GM12892 (cell line): Measurements from ENCODE around the gene HES2.

Source experiments
- DNase-seq: peaks from one replicate; pipeline ENCODE4 v3.0.0; 2011; ENCODE audit not compliant: insufficient read length
- FAIRE-seq: peaks from 2 replicates; lab custom pipeline; 2011; peaks lifted over from hg19 to GRCh38; lab: Jason Lieb, UNC
- POLR2A ChIP-seq: IDR thresholded peaks from 2 replicates; pipeline ENCODE4 v1.6.1; 2011; ENCODE audit warnings: low read depth, low read length, control low read depth
- POLR2AphosphoS5 ChIP-seq: IDR thresholded peaks from 2 replicates; pipeline ENCODE4 v1.6.1; 2011; ENCODE audit warnings: low read depth, low read length, control low read depth
- TAF1 ChIP-seq: IDR thresholded peaks from 2 replicates; pipeline ENCODE4 v1.6.1; 2011; ENCODE audit warnings: low read depth, mild to moderate bottlenecking, control low read depth, low read length, borderline replicate concordance

Gene HES2

GRCh38 chr1:6417961-6418667 lies 1.6 kb downstream of the HES2 start:
- DNase-seq (no peak), FAIRE-seq (no peak)

GRCh38 chr1:6416906-6417305 lies 2.8 kb downstream of the HES2 start:
- no peak for TF ChIP-seq POLR2AphosphoS5
- no peak for TF ChIP-seq TAF1
- TF ChIP-seq POLR2A = no peak
- DNase-seq (no peak), FAIRE-seq (no peak)

More at GRCh38 chr1:6417961-6418667, 1.6 kb downstream of the HES2 start:
- TF ChIP-seq TAF1 (no peak), POLR2A (no peak), POLR2AphosphoS5 (no peak)

GRCh38 chr1:6416295-6416656 lies 3.4 kb downstream of the HES2 start:
- FAIRE-seq = no peak

GRCh38 chr1:6414881-6415626 lies 4.7 kb downstream of the HES2 start:
- TF ChIP-seq TAF1 (no peak), POLR2A (no peak), POLR2AphosphoS5 (no peak)
- FAIRE-seq = no peak

More at GRCh38 chr1:6416295-6416656, 3.4 kb downstream of the HES2 start:
- TF ChIP-seq POLR2A = no peak
- TF ChIP-seq POLR2AphosphoS5 = no peak
- no peak for TF ChIP-seq TAF1
- no peak for DNase-seq

GRCh38 chr1:6414443-6414844 lies 5.3 kb downstream of the HES2 start:
- no peak for TF ChIP-seq POLR2A
- no peak for TF ChIP-seq POLR2AphosphoS5
- TF ChIP-seq TAF1 = no peak
- peak; percentile 79 for FAIRE-seq
- no peak for DNase-seq

More at GRCh38 chr1:6414881-6415626, 4.7 kb downstream of the HES2 start:
- no peak for DNase-seq

GRCh38 chr1:6412896-6413295 lies 6.8 kb downstream of the HES2 start:
- no peak for DNase-seq
- FAIRE-seq = no peak
- no peak for TF ChIP-seq TAF1
- TF ChIP-seq POLR2AphosphoS5 = no peak
- no peak for TF ChIP-seq POLR2A

- DNase-seq (no peak), FAIRE-seq (no peak)
- TF ChIP-seq POLR2AphosphoS5 (no peak), TAF1 (no peak), POLR2A (no peak)
Observed at GRCh38 chr1:6410248-6410893, 9.3 kb downstream of the HES2 start.

GRCh38 chr1:6409733-6410132 lies 10.0 kb downstream of the HES2 start:
- DNase-seq (no peak), FAIRE-seq (no peak)
- TF ChIP-seq POLR2AphosphoS5 = no peak
- TF ChIP-seq POLR2A = no peak
- TF ChIP-seq TAF1 = no peak

- no peak for DNase-seq
Observed at GRCh38 chr1:6409053-6409452, 10.7 kb downstream of the HES2 start.

GRCh38 chr1:6408023-6408422 lies 11.7 kb downstream of the HES2 start:
- no peak for FAIRE-seq
- no peak for DNase-seq
- no peak for TF ChIP-seq TAF1
- TF ChIP-seq POLR2AphosphoS5 = no peak
- no peak for TF ChIP-seq POLR2A

More at GRCh38 chr1:6409053-6409452, 10.7 kb downstream of the HES2 start:
- FAIRE-seq = no peak
- no peak for TF ChIP-seq POLR2AphosphoS5
- no peak for TF ChIP-seq POLR2A
- TF ChIP-seq TAF1 = no peak

GRCh38 chr1:6401673-6402072 lies 18.0 kb downstream of the HES2 start:
- DNase-seq (no peak), FAIRE-seq (no peak)
- TF ChIP-seq TAF1 (no peak), POLR2A (no peak), POLR2AphosphoS5 (no peak)

- DNase-seq = no peak
- no peak for FAIRE-seq
Observed at GRCh38 chr1:6399294-6399693, 20.4 kb downstream of the HES2 start.

More at GRCh38 chr1:6399294-6399693, 20.4 kb downstream of the HES2 start:
- TF ChIP-seq POLR2A = no peak
- TF ChIP-seq POLR2AphosphoS5 = no peak
- TF ChIP-seq TAF1 = no peak
